CD4-positive, alpha-beta T cell treated with Interleukin-6 at 100 ng/mL for 8 hours (primary cell): Measurements from ENCODE around the gene LPCAT4.
"Not testable (repeated sequence)": the region's sequence is repeated elsewhere in the genome, so short reads cannot be mapped to it uniquely, and the experiment has no call there.

Source experiments
- DNase-seq: peaks from one replicate; pipeline ENCODE4 v3.0.0-alpha.2; 2020; ENCODE audit warnings: mixed read lengths, low spot score

Gene LPCAT4

GRCh38 chr15:34367101-34368081 lies at the start of gene LPCAT4:
Gene LPCAT4 (minus strand): TSS chr15:34367196. CDS start chr15:34367100, 96 bp downstream.
- DNase-seq: peak; percentile 92

DNA sequence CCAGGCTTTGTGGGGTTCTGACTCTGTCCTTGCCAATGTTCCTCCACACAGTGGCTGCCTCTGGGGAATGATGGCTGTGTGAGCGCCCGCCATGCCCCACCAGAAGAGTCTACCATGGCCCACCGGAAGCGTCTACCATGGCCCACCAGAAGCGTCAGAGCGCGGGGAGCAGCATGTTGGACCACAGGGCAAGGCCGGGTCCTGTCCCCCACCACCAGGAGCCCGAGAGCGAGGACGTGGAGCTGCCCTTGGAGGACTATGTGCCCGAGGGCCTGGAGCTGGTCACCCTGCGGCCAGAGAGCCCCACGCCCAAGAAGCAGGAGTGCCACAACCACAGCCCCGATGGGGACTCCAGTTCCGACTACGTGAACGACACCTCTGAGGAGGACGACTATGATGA lies 42.5 kb upstream of the LPCAT4 start:
- DNase-seq: not testable (repeated sequence)

DNA sequence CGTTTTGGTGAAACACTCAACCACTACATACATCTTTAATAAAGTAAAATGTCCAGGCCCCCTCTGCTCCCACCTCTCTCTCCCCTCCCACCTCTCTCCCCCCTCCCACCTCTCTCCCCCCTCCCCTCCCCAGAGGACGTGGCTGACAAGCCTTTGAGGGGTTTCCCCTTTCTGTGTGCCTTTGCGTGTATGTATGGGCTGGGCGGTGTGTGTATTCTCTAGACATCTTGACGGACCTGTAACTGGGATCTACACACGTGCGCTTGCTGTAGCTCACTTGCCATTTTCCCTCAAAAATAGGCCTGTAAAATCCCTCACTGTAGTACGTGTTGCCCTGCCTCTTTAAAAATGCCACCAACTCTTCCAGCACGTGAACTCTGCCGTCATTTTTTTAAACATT lies 42.0 kb upstream of the LPCAT4 start:
- not testable (repeated sequence) for DNase-seq

GRCh38 chr15:34403899-34404298 lies 36.9 kb upstream of the LPCAT4 start:
- DNase-seq: not testable (repeated sequence)

DNA sequence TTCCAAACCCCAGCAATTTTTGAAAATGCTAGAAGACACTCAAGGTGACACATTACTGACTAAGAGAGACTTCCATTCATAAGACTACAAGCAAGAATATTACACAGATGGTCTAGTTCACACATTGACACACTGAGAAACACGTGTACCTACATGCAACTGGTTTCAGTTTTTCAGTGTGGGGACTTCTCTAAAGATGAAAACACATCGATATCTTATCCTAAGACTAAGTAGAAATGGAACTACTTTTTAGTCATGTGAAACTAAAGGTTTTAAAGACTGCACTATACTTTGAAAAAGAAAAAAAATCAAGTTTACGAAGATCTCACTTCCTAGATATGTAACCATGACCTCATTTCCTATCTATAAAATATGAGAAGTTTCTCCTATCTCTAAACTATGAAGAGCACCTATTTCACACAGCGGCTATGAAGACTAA lies 36.2 kb upstream of the LPCAT4 start:
- DNase-seq: not testable (repeated sequence)

DNA sequence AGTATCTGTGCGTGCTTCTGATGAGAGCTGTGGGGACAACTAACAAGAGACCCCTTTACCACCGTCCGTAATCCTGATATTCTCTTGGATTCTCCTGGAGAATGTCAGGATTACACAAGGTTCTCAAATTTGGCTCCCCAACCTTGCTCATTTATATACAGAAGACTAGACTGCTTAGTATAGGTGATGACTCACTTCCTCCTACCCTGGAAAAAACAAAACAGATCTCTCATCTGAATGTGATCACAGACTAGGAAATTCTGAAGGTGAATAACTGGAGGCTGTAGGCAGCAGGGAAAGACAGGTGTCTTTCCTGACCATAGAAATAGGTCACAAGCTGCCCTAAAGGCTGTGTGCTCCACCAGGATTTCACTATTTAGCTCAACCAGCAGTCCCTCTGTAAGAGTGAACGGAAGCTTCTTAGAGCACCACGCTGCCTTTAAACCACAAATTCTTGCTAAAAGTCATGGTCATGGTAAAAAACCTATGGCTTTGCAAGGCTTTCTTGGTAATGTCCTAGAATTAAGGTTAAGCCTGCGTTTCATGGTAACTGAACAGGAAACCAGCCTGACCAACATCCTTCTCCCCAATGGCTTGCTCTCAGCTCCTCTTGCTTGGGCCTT lies 30.8 kb upstream of the LPCAT4 start:
- DNase-seq: not testable (repeated sequence)

- DNase-seq: not testable (repeated sequence)
Observed at GRCh38 chr15:34392981-34393380, 26.0 kb upstream of the LPCAT4 start.

DNA sequence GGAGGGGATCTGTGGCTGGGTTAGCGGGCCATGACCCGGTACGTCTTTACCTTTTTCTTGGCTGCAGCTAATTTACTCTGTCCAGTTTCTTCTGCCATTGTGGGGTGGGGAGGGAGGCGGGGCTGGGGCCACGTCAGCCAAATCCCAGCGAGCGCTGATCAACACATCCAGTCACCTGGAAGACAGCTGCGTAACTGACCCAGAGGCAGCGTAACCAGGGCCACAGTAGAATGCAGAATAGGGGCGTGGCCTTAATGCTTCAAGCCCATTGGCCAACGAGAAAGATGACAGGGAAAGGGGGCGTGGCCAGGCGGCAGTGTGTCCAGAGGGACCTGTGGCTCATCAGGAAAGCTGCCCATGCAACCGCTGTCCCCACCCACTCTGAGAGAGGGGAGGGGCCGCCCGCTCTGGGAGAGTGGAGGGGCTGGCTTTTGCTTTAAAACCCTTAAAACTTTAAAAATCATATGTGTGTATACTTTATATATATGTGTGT lies 22.6 kb upstream of the LPCAT4 start:
- DNase-seq: not testable (repeated sequence)

DNA sequence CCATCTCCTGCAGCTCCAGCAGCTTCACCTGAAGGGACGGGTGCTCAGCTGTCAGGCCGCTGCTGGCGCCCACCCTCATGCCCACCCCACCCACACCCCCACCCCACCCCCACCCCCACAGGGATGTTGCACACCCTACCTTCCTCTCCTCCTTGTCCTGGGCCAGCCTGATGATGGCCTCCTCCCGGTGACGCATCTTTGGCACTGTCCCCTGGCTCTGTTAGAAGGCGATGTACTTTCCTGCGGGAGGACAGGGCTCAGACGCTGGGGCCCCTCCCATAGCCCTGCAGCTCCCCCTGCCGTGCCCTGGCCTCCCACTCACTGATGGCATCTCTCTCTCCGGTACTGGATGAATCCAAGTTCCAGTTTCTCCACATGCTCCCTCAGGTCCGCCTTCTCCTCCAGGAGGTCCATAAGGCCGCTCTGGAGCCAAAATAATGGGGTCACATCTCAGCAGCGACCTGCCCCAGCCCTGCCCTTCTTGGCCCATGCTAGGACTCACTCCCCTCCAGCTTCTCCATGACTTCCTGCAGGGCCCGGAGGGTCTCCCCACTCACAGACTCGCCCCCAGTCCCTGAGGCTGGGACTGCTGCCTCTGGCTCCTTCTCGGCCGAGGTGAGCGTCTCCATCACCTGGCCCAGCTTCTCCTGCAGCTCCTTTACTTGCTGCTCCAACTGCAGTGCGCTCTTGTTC lies 15.0 kb upstream of the LPCAT4 start:
- not testable (repeated sequence) for DNase-seq

GRCh38 chr15:34380491-34380890 lies 13.5 kb upstream of the LPCAT4 start:
- not testable (repeated sequence) for DNase-seq

- DNase-seq: no peak
Observed at GRCh38 chr15:34376856-34377255, 9.9 kb upstream of the LPCAT4 start.

DNA sequence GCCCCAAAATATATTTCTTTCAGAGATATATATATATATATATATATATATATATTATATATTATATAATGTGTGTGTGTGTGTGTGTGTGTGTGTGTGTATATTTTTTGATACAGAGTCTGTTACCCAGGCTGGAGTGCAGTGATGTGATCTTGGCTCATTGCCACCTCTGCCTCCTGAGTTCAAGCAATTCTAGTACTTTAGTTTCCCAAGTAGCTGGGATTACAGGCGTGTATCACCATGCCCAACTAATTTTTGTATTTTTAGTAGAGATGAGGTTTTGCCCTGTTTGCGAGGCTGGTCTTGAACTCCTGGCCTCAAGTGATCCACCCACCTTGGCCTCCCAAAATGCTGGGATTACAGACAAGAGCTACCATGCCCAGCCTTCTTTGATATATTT lies 8.5 kb upstream of the LPCAT4 start:
- not testable (repeated sequence) for DNase-seq

DNA sequence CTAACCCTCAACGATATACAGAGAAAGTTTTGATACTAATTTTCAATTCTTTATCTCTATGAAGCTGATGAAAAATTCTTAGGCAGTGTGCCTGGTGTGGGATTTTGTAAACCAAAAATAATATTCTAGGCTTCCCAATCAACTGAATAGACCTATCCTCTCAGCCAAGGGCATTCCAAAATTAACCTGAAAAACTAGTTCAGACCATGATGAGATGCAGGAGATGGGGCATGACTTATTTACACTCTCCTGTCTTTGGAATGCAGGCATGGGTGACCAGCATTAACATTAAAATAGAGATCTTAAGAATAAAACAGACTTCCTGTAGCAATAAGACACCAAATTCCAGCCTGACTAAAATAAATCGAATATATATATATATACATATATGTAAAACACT lies 7.8 kb upstream of the LPCAT4 start:
- no peak for DNase-seq

DNA sequence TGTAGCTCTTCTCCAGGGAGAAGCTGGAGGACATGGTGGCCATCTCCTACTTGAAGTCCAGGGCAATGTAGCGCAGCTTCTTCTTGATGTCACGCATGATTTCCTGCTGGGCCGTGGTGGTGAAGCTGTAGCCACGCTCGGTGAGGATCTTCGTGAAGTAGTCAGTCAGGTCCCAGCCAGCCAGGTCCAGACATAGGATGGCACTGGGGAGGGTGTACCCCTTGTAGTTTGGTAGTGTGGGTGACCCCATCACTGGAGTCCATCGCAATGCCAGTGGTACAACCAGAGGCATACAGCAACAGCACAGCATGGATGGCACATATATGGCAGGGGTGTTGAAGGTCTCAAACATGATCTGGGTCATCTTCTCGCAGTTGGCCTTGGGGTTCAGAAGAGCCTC lies 7.0 kb upstream of the LPCAT4 start:
- no peak for DNase-seq

GRCh38 chr15:34370643-34371042 lies 3.6 kb upstream of the LPCAT4 start:
- DNase-seq: no peak

DNA sequence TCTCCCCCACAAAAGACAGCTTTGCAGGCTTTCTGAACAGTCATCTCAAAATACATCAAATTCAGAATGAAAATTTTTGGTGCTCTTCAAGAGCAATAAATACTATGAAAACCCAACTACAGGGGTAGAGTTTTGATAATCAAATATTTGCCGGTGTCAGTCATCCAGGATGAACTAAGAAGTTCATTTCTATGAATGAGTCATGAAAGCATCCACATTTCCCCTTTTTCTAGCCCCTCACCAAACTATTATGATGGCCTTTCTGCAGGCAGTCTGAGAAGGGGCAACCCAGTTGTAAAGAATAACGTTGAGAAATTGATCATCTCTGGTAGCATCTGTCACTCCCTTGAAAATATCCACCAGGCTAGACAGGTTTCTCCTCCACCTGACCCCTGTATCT lies 3.1 kb upstream of the LPCAT4 start:
- DNase-seq: no peak

DNA sequence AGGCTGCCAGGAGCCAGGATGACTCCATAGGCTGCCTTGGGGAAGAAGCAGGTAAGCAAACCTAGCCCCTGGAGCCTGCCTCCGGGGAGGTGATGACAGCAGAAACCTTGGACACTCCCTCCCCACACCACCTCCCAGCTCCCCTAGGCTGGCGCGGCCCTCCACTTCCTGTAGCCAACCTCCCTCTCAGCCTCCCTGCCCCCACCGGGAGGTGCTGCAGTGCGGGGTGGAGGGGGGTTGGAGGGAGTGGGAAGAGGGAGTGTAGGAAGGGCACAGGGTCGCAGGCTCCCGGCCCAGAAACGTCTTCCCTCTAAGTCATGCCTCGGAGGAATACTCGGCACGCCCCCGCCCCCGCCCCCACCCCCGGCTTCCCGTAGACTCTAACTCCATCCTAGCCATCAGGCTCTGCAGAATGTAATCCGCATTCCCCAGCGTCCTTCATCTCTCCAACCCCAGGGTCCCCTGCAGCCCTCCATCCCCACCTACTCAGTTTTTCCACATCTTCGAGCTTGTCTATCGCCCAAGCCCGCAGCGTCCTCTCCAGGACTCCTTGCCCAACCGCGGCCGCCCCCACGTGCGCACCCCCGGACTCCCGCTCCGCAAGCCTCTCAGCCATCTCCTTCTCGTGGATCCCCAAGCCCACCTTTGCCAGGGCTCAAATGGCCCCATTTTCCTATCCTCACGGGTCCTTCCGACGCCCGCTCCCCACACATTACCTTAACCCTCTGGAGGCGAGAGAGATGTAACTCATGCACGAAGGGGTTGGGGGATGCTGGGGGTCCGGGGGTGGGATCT lies 528 bp downstream of the LPCAT4 start:
- DNase-seq: peak; percentile 49

- DNase-seq: no peak
Observed at GRCh38 chr15:34365836-34366235, 1.2 kb downstream of the LPCAT4 start.

GRCh38 chr15:34365091-34365825 lies 1.7 kb downstream of the LPCAT4 start:
- DNase-seq: no peak

- no peak for DNase-seq
Observed at GRCh38 chr15:34364041-34364440, 3.0 kb downstream of the LPCAT4 start.
